HG03159 (cell line): ENCODE measurements around the gene DENND2A.

Source experiments
- ATAC-seq: cut with Tn5 transposase; IDR thresholded peaks from one replicate; pipeline ENCODE4 v1.9.1; 2021; ENCODE audit warnings: mild to moderate bottlenecking, moderate library complexity; ENCODE audit not compliant: unreplicated experiment

The DENND2A gene

DNA sequence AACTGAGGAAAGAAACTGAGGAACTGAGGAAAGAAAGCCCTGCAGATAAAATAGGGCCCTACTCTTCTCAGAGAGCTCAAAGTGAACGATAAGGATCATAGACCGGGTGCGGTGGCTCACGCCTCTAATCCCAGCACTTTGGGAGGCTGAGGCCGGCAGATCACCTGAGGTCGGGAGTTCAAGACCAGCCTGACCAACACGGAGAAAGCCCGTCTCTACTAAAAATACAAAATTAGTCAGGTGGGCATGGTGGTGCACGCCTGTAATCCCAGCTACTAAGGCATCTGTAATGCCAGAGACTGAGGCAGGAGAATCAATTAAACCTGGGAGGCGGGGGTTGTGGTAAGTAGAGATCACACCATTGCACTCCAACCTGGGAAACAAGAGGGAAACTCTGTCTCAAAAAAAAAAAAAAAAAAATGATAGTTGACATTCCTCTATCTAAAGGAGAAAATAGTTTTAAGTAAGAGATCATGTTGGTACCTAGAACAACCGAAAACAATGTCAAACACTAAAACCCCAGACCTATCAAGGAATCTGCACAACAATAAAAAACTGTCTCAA lies 163.8 kb downstream of the DENND2A start:
- no peak for ATAC-seq

DNA sequence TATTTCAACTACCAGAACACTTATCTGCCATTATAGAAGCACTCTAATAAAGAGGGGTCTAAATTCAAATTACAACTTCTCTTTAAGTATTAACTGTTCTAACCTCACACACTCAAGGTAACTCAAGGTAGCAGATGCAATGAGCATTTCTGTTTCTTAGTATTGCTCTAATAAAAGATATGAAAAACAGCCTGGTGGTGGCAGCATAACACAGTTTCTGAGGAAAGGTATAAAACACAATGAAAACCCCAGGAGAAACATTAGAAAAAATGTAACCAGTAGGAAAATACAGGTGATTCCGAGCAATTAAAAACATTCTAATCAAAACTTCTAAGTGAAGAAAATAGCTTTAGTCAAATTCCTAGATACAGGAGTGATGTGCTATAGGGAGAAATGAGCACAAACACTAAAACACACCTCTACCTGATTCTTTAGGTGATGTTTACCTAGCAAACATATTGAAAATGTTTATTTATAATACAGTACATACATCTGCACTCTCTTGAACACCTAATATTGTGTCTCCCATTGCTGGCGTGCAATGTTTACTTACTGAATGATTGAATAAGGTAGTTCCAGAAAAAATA lies 164.8 kb downstream of the DENND2A start:
- no peak for ATAC-seq
